ENCODE measurements around the gene LYPD4.

LYPD4 gene

GRCh38 chr19:41850381-41850780, 5.9 kb upstream of the LYPD4 start:
- DNase-seq (ENCODE audit: low spot score): no peak

- no peak for DNase-seq (ENCODE audit: low spot score)
Measured at GRCh38 chr19:41849067-41849466, 4.6 kb upstream of the LYPD4 start.

- no peak for DNase-seq (ENCODE audit: low spot score)
Measured at GRCh38 chr19:41848666-41849065, 4.2 kb upstream of the LYPD4 start.

- DNase-seq (ENCODE audit: low spot score): no peak
Measured at GRCh38 chr19:41847351-41848105, 3.0 kb upstream of the LYPD4 start.

GRCh38 chr19:41845051-41845590, 638 bp upstream of the LYPD4 start:
- DNase-seq (ENCODE audit: low spot score): no peak

- no peak for DNase-seq (ENCODE audit: low spot score)
Measured at GRCh38 chr19:41845001-41845050, 343 bp upstream of the LYPD4 start, which contains the start of gene DMRTC2. DMRTC2 (plus strand) TSS chr19:41845042; CDS start chr19:41847429, 2,387 bp downstream.

GRCh38 chr19:41843371-41843770, 1.1 kb downstream of the LYPD4 start:
- DNase-seq (ENCODE audit: low spot score): no peak

GRCh38 chr19:41839211-41839610, 5.3 kb downstream of the LYPD4 start:
- DNase-seq (ENCODE audit: low spot score): no peak

GRCh38 chr19:41837981-41838708, 6.3 kb downstream of the LYPD4 start:
- DNase-seq (ENCODE audit: low spot score): no peak

GRCh38 chr19:41821003-41821735, 23.3 kb downstream of the LYPD4 start:
- no peak for DNase-seq (ENCODE audit: low spot score)

- no peak for DNase-seq (ENCODE audit: low spot score)
Measured at GRCh38 chr19:41816761-41817160, 27.7 kb downstream of the LYPD4 start.

- no peak for DNase-seq (ENCODE audit: low spot score)
Measured at GRCh38 chr19:41815301-41815700, 29.2 kb downstream of the LYPD4 start.

- no peak for DNase-seq (ENCODE audit: low spot score)
Measured at GRCh38 chr19:41813911-41814310, 30.6 kb downstream of the LYPD4 start.

- no peak for DNase-seq (ENCODE audit: low spot score)
Measured at GRCh38 chr19:41811981-41812380, 32.5 kb downstream of the LYPD4 start.

GRCh38 chr19:41811036-41811435, 33.4 kb downstream of the LYPD4 start:
- no peak for DNase-seq (ENCODE audit: low spot score)

GRCh38 chr19:41810301-41810700, 34.2 kb downstream of the LYPD4 start:
- no peak for DNase-seq (ENCODE audit: low spot score)

GRCh38 chr19:41808663-41809566, 35.6 kb downstream of the LYPD4 start:
- DNase-seq (ENCODE audit: low spot score): no peak

GRCh38 chr19:41807176-41807575, 37.3 kb downstream of the LYPD4 start:
- no peak for DNase-seq (ENCODE audit: low spot score)

- no peak for DNase-seq (ENCODE audit: low spot score)
Measured at GRCh38 chr19:41804336-41804735, 40.1 kb downstream of the LYPD4 start.

GRCh38 chr19:41802770-41803169, 41.7 kb downstream of the LYPD4 start:
- DNase-seq (ENCODE audit: low spot score): no peak

GRCh38 chr19:41801792-41802211, 42.7 kb downstream of the LYPD4 start:
- no peak for DNase-seq (ENCODE audit: low spot score)

- DNase-seq (ENCODE audit: low spot score): no peak
Measured at GRCh38 chr19:41801031-41801430, 43.5 kb downstream of the LYPD4 start.
